Caco-2 (cell line): Measurements from ENCODE around the gene MEIOC. TPM values are rescaled to one million over a fixed set of nuclear protein-coding genes. Genes with fewer than 3 reads are reported as not detected.

Source experiments
- BruUV-seq: library from RNA; stranded (reverse); fragments of 400-500 nt; replicated peaks from 2 replicates; lab custom pipeline; 2021; lab: Mats Ljungman, UMichigan
- CTCF ChIA-PET: fragments of 300-600 bp; sonication (Branson Sonifier 250); formaldehyde crosslinking; loops from one replicate; lab custom pipeline; 2022; ENCODE audit warnings: antibody characterized with exemption; lab: Charles Lee
- POLR2A ChIA-PET: fragments of 300-600 bp; sonication (Branson Sonifier 250); formaldehyde crosslinking; loops from one replicate; lab custom pipeline; 2022; ENCODE audit warnings: antibody characterized with exemption; lab: Charles Lee
- DNase-seq, 2 experiments: peaks; one replicate each; pipeline versions ENCODE4 v3.0.0 to v3.0.0-alpha.2; 2020 to 2022
- H3K27me3 ChIP-seq: replicated peaks from 2 replicates; pipeline ENCODE4 v1.6.0; 2011; ENCODE audit warnings: low read length; ENCODE audit not compliant: control insufficient read depth, insufficient read depth
- H3K36me3 ChIP-seq: 2 replicates; pipeline ENCODE4 v1.5.1; 2011; ENCODE audit warnings: low read length; ENCODE audit not compliant: control insufficient read depth, insufficient read depth
- H3K4me1 ChIP-seq: fragments of 250-450 bp; sonication (Bioruptor Pico); 2 replicates; pipeline ENCODE4 v1.5.1; 2020; ENCODE audit warnings: mild to moderate bottlenecking
- H3K4me3 ChIP-seq: 2 replicates; pipeline ENCODE4 v1.5.1; 2011; ENCODE audit warnings: low read depth, mild to moderate bottlenecking, control low read depth, low read length
- H3K9me3 ChIP-seq: fragments of 250-450 bp; sonication (Bioruptor Pico); 2 replicates; pipeline ENCODE4 v1.5.1; 2020; ENCODE audit warnings: mild to moderate bottlenecking, moderate library complexity
- H3K27ac Mint-ChIP-seq: one replicate; pipeline ENCODE4 v1.8.0; 2022; ENCODE audit warnings: mixed read lengths; ENCODE audit not compliant: unreplicated experiment
- H3K27me3 Mint-ChIP-seq: one replicate; pipeline ENCODE4 v1.8.0; 2022; ENCODE audit warnings: mixed read lengths; ENCODE audit not compliant: insufficient read depth, unreplicated experiment
- H3K36me3 Mint-ChIP-seq: one replicate; pipeline ENCODE4 v1.8.0; 2022; ENCODE audit warnings: mild to moderate bottlenecking, mixed read lengths; ENCODE audit not compliant: insufficient read depth, unreplicated experiment
- H3K4me1 Mint-ChIP-seq: one replicate; pipeline ENCODE4 v1.8.0; 2022; ENCODE audit warnings: low read depth, mixed read lengths; ENCODE audit not compliant: unreplicated experiment
- H3K4me3 Mint-ChIP-seq: one replicate; pipeline ENCODE4 v1.8.0; 2022; ENCODE audit warnings: mild to moderate bottlenecking, moderate library complexity, mixed read lengths; ENCODE audit not compliant: unreplicated experiment
- H3K9me3 Mint-ChIP-seq: one replicate; pipeline ENCODE4 v1.8.0; 2022; ENCODE audit warnings: mixed read lengths; ENCODE audit not compliant: unreplicated experiment
- CTCF ChIP-seq, 2 experiments: fragments of 200-600 bp in 1 of 2; IDR thresholded peaks; 1 replicate in 1 of 2; 2 replicates in 1 of 2; pipeline versions ENCODE4 v1.5.1 to v1.8.0; 2011 to 2022; ENCODE audit warnings: antibody characterized with exemption in 1 of 2, control low read depth in 1 of 2, inconsistent platforms in 1 of 2, low read depth in 1 of 2, low read length in 1 of 2, mild to moderate bottlenecking in 1 of 2, moderate library complexity in 1 of 2; ENCODE audit not compliant: insufficient read depth in 1 of 2, severe bottlenecking in 1 of 2, unreplicated experiment in 1 of 2
- intact Hi-C: fragments of 100-400 bp; cut with micrococcal nuclease; formaldehyde crosslinking; loops from one replicate; pipeline ENCODE4 v1.10.0; 2022; ENCODE audit not compliant: unreplicated experiment
- total RNA-seq: library from RNA; stranded (reverse); gene quantifications from 2 replicates; pipeline ENCODE4 v1.2.3, GENCODE V29; 2022

The MEIOC gene
- total RNA-seq, 1 experiment from 2014 or later = not detected

GRCh38 chr17:44636562-44636961, 19.7 kb upstream of the MEIOC start:
- DNase-seq = peak in 1 of 2 experiments; percentile 53
- H3K36me3 ChIP-seq = no peaks in the 10 kb centered on the region
- intact Hi-C loops = loop anchor here (1.0 to 5.0 kb wide), 2 partner anchors 103 to 234 kb away; no protein-coding TSS in a partner anchor
- Mint-ChIP-seq H3K4me3 (no peak overlapping the region), H3K36me3 (no peaks in the 10 kb centered on the region), H3K27me3 (no peaks in the 10 kb centered on the region), H3K4me1 (no peaks in the 10 kb centered on the region), H3K27ac (no peak overlapping the region), H3K9me3 (no peaks in the 10 kb centered on the region)
- no peaks in the 10 kb centered on the region for H3K9me3 ChIP-seq
- H3K4me1 ChIP-seq = no peaks in the 10 kb centered on the region
- H3K4me3 ChIP-seq = no peak overlapping the region
- H3K27me3 ChIP-seq = no peaks in the 10 kb centered on the region
- CTCF ChIA-PET = interaction anchor here (1.2 kb wide), 1 partner anchor 103 kb away, joined by 8 read pairs; no protein-coding TSS in a partner anchor
- POLR2A ChIA-PET = no interaction called here
- no TSS peak for BruUV-seq
- TF ChIP-seq CTCF (IDR thresholded peaks at IDR 0.05; ENCODE audit: insufficient read depth in 1 of 2, low read depth in 1 of 2, low read length in 1 of 2, severe bottlenecking in 1 of 2, unreplicated experiment in 1 of 2) = peak; percentile 42 to 51

GRCh38 chr17:44637066-44637465, 19.2 kb upstream of the MEIOC start:
- H3K27ac Mint-ChIP-seq = no peak overlapping the region
- Histone ChIP-seq H3K27me3 (no peaks in the 10 kb centered on the region), H3K4me1 (no peaks in the 10 kb centered on the region), H3K36me3 (no peaks in the 10 kb centered on the region), H3K4me3 (no peak overlapping the region), H3K9me3 (no peaks in the 10 kb centered on the region)
- H3K27me3 Mint-ChIP-seq = no peaks in the 10 kb centered on the region
- no peak for DNase-seq
- no peaks in the 10 kb centered on the region for H3K36me3 Mint-ChIP-seq
- H3K4me3 Mint-ChIP-seq = no peak overlapping the region
- ChIA-PET CTCF (interaction anchor here (1.2 kb wide), 1 partner anchor 103 kb away, joined by 8 read pairs; no protein-coding TSS in a partner anchor), POLR2A (interaction anchor here (0.6 kb wide), 1 partner anchor 80 kb away, joined by 3 read pairs; no protein-coding TSS in a partner anchor)
- no peak for TF ChIP-seq CTCF (IDR thresholded peaks at IDR 0.05; ENCODE audit: insufficient read depth in 1 of 2, low read depth in 1 of 2, low read length in 1 of 2, severe bottlenecking in 1 of 2, unreplicated experiment in 1 of 2)
- BruUV-seq = no TSS peak
- H3K4me1 Mint-ChIP-seq = no peaks in the 10 kb centered on the region
- H3K9me3 Mint-ChIP-seq = no peaks in the 10 kb centered on the region
- intact Hi-C loops = loop anchor here (5.0 kb wide), 1 partner anchor 235 kb away; no protein-coding TSS in a partner anchor

- Histone ChIP-seq H3K27me3 (no peaks in the 10 kb centered on the region), H3K9me3 (no peaks in the 10 kb centered on the region), H3K4me3 (no peak overlapping the region), H3K36me3 (no peaks in the 10 kb centered on the region), H3K4me1 (no peaks in the 10 kb centered on the region)
- no peaks in the 10 kb centered on the region for H3K36me3 Mint-ChIP-seq
- no peaks in the 10 kb centered on the region for H3K27me3 Mint-ChIP-seq
- no peak for DNase-seq
- ChIA-PET CTCF (no interaction called here), POLR2A (no interaction called here)
- TF ChIP-seq CTCF (IDR thresholded peaks at IDR 0.05; ENCODE audit: insufficient read depth in 1 of 2, low read depth in 1 of 2, low read length in 1 of 2, severe bottlenecking in 1 of 2, unreplicated experiment in 1 of 2) = no peak
- no peaks in the 10 kb centered on the region for H3K9me3 Mint-ChIP-seq
- no TSS peak for BruUV-seq
- no peak overlapping the region for H3K27ac Mint-ChIP-seq
- intact Hi-C loops = no loop called here
- no peak overlapping the region for H3K4me3 Mint-ChIP-seq
- H3K4me1 Mint-ChIP-seq = no peaks in the 10 kb centered on the region
Observed at GRCh38 chr17:44642834-44643233, 13.4 kb upstream of the MEIOC start.
